GM18907 (cell line): Measurements from ENCODE around the gene NRL.
"Not testable (repeated sequence)": the region's sequence is repeated elsewhere in the genome, so short reads cannot be mapped to it uniquely, and the experiment has no call there.

ENCODE experiments used
- ATAC-seq: cut with Tn5 transposase; IDR thresholded peaks from one replicate; pipeline ENCODE4 v1.9.1; 2021; ENCODE audit warnings: mild to moderate bottlenecking, moderate library complexity; ENCODE audit not compliant: unreplicated experiment

NRL gene

GRCh38 chr14:24054646-24055045 lies 60.1 kb downstream of the NRL start:
- no peak for ATAC-seq

- ATAC-seq, result no peak
These were observed 60.5 kb downstream of the NRL start for GRCh38 chr14:24054324-24054641.

- ATAC-seq, result no peak
These were observed 61.0 kb downstream of the NRL start for GRCh38 chr14:24053548-24054323.

GRCh38 chr14:24052656-24053547 lies 61.8 kb downstream of the NRL start:
- no peak for ATAC-seq

- ATAC-seq, result peak; percentile 67
These were observed 62.7 kb downstream of the NRL start, which contains the start of gene CARMIL3 for GRCh38 chr14:24051789-24052655. CARMIL3 (plus strand) TSS chr14:24052009; CDS start chr14:24052154, 145 bp downstream.

- ATAC-seq, result peak; percentile 20
These were observed 63.5 kb downstream of the NRL start for GRCh38 chr14:24051176-24051788.

GRCh38 chr14:24050753-24051152 lies 64.0 kb downstream of the NRL start:
- not testable (repeated sequence) for ATAC-seq

GRCh38 chr14:24049002-24049401 lies 65.7 kb downstream of the NRL start:
- ATAC-seq, result not testable (repeated sequence)

- ATAC-seq, result no peak
These were observed 72.0 kb downstream of the NRL start for GRCh38 chr14:24042746-24043145.

- no peak for ATAC-seq
These were observed 74.1 kb downstream of the NRL start for GRCh38 chr14:24040692-24041091.

- no peak for ATAC-seq
These were observed 76.1 kb downstream of the NRL start for GRCh38 chr14:24038686-24039085.

GRCh38 chr14:24037658-24038037 lies 77.1 kb downstream of the NRL start:
- ATAC-seq, result no peak

- ATAC-seq, result peak; percentile 8
These were observed 77.6 kb downstream of the NRL start for GRCh38 chr14:24036963-24037657.

GRCh38 chr14:24036169-24036962 lies 78.4 kb downstream of the NRL start:
- peak; percentile 69 for ATAC-seq

- ATAC-seq, result peak; percentile 18
These were observed 79.0 kb downstream of the NRL start for GRCh38 chr14:24035769-24036168.

- ATAC-seq, result no peak
These were observed 81.9 kb downstream of the NRL start for GRCh38 chr14:24032727-24033418.

- not testable (repeated sequence) for ATAC-seq
These were observed 83.4 kb downstream of the NRL start for GRCh38 chr14:24031331-24031730.

- ATAC-seq, result not testable (repeated sequence)
These were observed 85.1 kb downstream of the NRL start for GRCh38 chr14:24029687-24030086.
